Mononuclear cell (primary cell): ENCODE data around the gene ACTR3. TPM values are rescaled to one million over a fixed set of nuclear protein-coding genes. Genes with fewer than 3 reads are reported as not detected.
A peak's percentile ranks its signal among the peaks of the same experiment; 100 is the strongest.

Experiments
- H3K27me3 ChIP-seq: 2 replicates; pipeline ENCODE4 v1.6.0; 2011; ENCODE audit warnings: low read length, control low read depth; ENCODE audit not compliant: insufficient read depth
- H3K4me1 ChIP-seq: 2 replicates; pipeline ENCODE4 v1.5.1; 2011; ENCODE audit warnings: mild to moderate bottlenecking, low read length, control low read depth; ENCODE audit not compliant: insufficient read depth
- H3K4me3 ChIP-seq: 2 replicates; pipeline ENCODE4 v1.5.1; 2011; ENCODE audit warnings: mild to moderate bottlenecking, low read length, moderate library complexity
- H3K9me3 ChIP-seq: 2 replicates; pipeline ENCODE4 v1.5.1; 2011; ENCODE audit warnings: low read depth, mild to moderate bottlenecking, control low read depth, low read length
- total RNA-seq: library from RNA; depleted of rRNA; stranded (reverse); fragments of >200 nt; gene quantifications from one replicate; pipeline ENCODE4 v1.2.3, GENCODE V29; 2012

Gene ACTR3
- total RNA-seq, 1 donor, result 184 TPM

DNA sequence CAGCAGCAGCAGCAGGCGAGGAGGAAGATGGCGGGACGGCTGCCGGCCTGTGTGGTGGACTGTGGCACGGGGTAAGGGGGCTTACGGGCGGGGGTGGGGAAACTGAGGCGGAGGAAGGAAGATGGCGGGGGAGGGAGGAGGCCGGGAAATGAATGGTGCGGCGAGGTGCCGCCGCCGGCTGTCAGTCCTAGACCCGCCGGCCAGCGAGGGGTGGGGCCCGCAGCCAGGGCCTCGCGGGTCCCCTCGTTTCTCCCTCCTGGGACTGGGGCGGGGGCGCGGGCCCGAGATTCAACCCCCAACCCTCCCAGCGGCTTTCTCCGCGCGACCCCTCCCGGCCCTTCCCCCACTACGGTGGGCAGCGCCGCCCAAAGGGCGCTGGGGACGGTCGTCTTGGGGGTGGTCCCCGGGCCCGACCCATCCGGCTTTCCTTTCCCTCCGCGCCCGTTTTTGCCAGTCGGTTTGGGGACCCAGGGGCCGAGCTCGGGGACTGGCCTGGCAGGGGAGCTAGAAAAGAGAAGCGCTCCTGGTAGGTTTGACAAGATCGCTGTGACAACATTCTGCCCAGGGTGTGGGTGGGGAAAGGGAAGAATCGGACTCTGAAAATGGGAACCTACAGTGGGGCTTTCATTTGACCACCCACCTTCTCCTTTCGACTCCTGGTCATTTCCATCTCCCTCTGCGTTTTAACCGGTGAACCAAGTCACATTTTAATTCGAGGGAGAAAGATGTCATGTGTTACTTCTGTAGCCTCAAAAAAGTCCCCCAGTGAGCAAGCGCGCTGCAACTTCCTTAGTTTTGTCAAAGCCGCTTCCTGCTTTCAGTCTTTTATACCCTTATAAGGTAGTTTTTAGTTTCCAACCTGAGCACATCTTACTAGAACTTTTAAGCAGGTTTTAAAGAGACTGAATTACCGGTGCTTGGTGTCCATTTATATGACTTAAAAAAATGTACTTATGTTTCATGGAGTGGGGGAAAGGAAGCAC is 655 bp downstream of the ACTR3 start:
- Histone ChIP-seq H3K4me1 (peaks cover 75% of the 10 kb centered on the region), H3K4me3 (peak overlapping the region; percentile 95), H3K9me3 (no peaks in the 10 kb centered on the region), H3K27me3 (no peaks in the 10 kb centered on the region)

DNA sequence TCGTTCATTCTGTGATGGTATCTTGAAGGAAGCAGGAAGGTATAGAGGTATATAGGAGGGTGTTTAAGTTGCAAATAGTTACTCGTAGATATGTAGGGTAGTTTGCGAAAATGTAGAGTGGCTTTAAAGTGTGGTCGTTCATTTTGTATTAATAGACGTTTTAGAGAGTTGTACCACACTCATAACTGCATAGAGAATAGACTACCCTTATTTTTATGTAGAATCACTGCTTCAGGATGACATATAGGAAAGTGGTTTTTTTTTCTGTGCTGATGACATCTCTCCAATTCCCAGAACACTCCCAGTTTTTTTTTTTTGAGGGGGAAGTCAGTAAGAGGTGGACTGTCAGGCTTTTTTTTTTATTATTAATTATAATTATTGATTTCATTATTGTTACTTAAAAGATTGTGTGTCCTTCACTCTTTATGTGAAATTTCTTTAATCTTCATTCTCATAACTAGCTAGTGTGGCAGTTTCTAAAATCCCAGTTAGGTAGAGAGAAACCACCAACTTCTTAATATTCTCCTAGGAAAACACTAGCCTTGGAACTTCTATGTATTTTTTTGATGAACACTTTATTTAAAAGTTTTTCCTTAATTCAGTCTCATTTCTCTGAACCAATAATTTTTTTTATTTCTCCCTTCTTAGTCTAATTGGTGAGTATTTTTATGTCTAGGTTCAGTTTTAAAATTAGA is 1.5 kb downstream of the ACTR3 start:
- H3K27me3 ChIP-seq, result no peaks in the 10 kb centered on the region
- H3K4me3 ChIP-seq, result peak overlapping the region; percentile 95
- peaks cover 75% of the 10 kb centered on the region for H3K4me1 ChIP-seq
- no peaks in the 10 kb centered on the region for H3K9me3 ChIP-seq

DNA sequence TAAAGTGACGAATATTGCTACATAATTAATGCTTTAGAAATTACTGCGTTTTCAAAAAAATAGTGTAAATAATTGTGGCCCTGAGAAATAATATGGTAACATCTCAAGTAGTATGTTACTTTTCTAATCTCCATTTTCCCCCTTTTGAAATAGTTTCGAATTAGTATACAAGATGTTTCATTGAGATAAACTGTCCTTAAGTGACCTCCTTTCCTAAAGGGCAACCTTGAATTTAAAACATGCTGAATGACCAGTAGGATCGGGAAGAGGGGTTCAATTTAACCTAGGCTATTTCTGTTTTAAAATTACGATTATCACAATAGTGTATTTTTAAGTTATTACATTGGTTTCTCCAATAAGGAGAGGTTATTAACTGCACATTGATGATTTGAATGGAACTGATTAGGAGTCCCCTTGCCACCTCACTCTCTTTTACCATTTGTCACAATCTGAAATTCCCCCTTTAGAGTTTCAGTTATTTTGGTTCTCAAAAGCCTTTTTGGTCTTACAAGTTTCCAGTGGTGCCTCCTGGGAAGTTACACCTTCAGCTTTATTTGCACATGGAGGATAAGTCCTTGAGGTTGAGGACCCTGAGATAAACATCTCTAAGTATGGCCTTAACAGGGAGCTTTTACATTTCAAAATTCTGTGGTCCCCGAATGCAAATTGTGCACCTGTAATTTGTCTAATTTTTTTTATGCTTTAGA is 2.3 kb downstream of the ACTR3 start:
- H3K4me1 ChIP-seq, result peaks cover 72% of the 10 kb centered on the region
- no peaks in the 10 kb centered on the region for H3K9me3 ChIP-seq
- H3K27me3 ChIP-seq, result no peaks in the 10 kb centered on the region
- H3K4me3 ChIP-seq, result no peak overlapping the region

DNA sequence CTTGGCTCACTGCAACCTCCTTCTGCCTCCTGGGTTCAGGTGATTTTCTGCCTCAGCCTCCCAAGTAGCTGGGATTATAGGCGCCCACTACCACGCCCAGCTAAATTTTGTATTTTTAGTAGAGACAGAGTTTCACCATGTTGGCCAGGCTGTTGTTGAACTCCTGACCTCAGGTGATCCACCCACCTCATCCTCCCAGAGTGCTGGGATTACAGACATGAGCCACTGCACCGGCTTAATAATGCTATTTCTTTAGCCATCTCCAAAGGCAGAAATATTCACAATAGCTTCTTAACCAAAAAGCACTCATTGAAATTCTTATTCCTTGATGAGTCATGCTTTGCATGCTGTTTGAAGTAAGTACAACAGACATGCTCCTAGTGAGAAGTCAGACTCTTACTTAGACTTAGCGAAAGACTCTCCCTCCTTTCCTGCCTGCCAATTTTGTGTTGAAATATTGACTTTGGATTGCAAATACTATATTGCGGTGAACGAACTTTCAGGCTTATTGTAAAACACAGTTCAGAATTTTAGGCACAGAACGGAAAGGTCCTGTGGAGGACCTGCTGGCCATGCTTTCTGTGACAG is 4.4 kb downstream of the ACTR3 start:
- H3K4me3 ChIP-seq, result no peak overlapping the region
- H3K27me3 ChIP-seq, result no peaks in the 10 kb centered on the region
- H3K4me1 ChIP-seq, result peaks cover 63% of the 10 kb centered on the region
- no peaks in the 10 kb centered on the region for H3K9me3 ChIP-seq

DNA sequence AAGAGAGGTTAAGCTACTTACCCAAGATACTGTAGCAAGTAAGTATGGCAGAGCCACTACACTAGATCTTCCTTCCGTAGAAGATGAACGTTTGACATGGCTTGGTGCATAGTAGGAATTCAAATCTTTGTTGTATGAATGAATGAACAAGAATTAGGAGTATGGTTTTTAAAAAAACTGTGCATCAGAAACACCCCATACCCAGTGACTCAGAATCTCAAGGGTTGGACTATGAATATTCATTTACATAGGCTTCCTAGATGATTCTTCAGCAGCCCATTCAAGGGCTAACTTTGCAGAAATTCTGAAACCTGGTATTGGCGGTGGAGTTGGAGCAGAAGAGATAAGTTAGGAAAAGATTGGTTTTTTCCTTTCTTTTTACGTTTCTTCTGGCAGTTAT is 5.4 kb downstream of the ACTR3 start:
- Histone ChIP-seq H3K27me3 (no peaks in the 10 kb centered on the region), H3K4me3 (no peak overlapping the region), H3K9me3 (no peaks in the 10 kb centered on the region), H3K4me1 (peaks cover 70% of the 10 kb centered on the region)

DNA sequence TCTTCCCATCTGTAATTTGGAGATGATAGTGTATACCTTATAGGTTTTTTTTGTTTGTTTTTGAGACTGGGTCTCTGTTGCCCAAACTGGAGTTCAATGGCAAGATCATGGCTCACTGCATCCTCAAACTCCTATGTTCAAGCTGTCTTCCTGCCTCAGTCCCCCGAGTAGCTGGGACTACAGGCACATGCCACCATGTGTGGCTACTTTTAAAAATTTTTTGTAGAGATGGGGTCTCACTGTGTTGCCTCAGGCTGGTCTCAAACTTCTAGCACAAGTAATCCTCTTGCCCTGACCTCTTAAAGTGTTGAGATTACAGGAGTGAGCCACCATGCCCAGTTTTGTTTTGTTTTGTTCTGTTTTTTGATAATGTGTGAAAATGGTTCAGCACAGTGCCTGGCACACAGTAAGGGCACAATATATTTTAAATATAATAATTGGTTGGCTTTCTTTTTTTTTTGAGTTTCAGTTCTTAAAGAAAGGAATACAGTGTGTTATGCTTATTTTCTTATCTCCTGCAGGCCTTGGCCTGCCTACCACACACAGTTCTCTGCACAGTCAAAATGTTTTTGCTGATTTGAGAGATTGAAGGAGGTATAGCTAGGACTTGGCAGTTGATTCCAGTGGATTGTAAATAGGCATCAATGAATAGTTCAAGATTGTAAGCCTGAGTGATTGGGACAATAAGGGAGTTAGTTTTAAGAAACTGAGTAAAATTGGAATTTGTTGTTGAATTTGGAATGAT is 6.1 kb downstream of the ACTR3 start:
- no peaks in the 10 kb centered on the region for H3K9me3 ChIP-seq
- H3K4me1 ChIP-seq, result peaks cover 75% of the 10 kb centered on the region
- no peak overlapping the region for H3K4me3 ChIP-seq
- no peaks in the 10 kb centered on the region for H3K27me3 ChIP-seq

DNA sequence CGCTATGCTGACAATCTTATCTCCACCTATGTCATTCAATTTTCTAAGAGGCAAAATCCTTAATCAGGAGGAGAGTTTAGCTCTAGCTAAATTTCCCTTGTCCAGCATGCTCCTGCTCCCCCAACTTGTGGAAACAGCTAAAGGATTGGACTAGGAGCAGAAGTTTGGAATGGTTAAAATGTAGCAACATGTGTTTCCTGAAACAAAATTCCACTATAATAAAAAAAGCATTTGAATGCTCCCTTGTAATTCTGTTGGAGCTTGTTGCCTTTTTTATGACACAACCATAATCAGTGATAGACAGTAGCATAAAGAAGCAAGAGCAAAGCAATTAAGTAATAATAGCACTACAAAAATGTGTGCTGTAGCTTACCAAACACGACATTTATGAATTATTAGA is 6.9 kb downstream of the ACTR3 start:
- Histone ChIP-seq H3K9me3 (no peaks in the 10 kb centered on the region), H3K4me3 (no peak overlapping the region), H3K27me3 (no peaks in the 10 kb centered on the region), H3K4me1 (peaks cover 77% of the 10 kb centered on the region)

DNA sequence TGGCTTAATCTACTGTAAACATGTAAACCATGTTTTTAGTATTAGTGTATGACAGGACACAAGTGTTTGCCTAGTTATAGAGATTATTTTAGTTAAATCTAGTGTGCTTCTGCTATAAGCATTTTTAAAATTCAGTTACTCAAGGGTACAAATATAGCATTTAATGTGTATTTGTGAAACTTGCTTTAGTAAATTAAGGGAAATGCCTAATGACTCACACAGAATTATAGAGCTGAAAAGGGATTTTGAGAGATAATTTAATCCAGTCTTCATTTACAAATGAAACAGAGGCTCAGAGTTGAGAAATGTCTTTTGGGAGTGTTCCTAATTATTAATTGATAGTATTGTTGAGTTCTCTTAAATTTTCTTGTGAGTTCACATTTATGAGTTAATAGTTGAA is 8.2 kb downstream of the ACTR3 start:
- Histone ChIP-seq H3K4me1 (peaks cover 77% of the 10 kb centered on the region), H3K4me3 (no peak overlapping the region)

DNA sequence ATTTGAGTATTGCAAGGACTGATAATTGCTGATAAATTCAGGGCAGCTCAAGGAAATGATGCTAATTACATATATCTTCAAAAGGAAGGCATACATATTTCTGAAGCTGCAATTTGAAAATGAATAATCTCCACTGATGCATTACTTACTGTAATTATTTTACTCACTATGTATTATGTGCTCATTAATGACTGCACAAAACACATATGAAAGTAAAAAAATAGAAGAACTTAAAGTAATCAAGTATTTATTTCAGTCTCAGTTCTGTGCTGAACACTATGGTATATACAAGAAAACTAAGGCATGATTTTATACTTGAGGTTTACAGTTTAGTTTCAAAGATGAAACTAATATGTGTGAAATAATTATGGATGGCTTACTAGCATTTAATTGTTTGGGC is 9.3 kb downstream of the ACTR3 start:
- Histone ChIP-seq H3K27me3 (no peaks in the 10 kb centered on the region), H3K9me3 (no peaks in the 10 kb centered on the region), H3K4me3 (no peak overlapping the region), H3K4me1 (peaks cover 76% of the 10 kb centered on the region)

More for the DNA sequence above, 8.2 kb downstream of the ACTR3 start:
- H3K27me3 ChIP-seq, result no peaks in the 10 kb centered on the region
- H3K9me3 ChIP-seq, result no peaks in the 10 kb centered on the region

DNA sequence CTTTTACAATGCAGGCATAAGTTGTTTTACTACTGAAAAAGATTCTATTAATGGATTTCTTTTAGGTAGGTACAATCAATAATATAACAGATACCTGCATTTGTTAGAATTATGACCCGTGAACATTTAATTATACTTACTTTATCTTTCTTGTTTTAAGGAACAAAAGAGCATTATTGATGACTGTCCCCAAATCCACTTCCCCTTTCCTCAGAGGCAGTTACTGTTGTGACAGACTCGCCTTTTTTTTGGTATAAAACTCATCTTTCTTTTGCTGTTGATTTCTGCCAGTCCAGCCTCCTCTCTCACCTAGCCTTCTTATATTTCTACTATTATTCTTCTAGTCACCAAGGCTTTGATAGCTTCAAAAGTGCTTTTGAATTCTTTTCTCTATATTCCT is 12.1 kb downstream of the ACTR3 start:
- H3K4me1 ChIP-seq, result peaks cover 69% of the 10 kb centered on the region
- H3K9me3 ChIP-seq, result no peaks in the 10 kb centered on the region
- no peak overlapping the region for H3K4me3 ChIP-seq
- H3K27me3 ChIP-seq, result no peaks in the 10 kb centered on the region

DNA sequence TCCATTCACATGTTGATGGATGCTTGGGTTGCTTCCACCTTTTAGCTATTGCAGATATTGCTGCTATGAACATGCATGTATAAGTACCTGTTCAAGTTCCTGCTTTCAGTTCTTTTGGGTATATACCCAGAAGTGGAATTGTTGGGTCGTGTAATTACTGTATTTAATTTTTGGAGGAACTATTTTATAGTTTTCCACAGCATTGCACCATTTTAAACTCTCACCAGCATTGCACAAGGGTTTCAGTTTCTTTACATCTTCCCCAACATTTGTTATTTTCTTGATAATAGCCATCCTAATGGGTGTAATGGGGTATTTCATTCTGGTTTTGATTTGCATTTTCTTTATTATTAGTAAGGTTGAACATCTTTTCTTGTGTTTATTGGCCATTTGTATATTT is 16.0 kb downstream of the ACTR3 start:
- Histone ChIP-seq H3K4me1 (peaks cover 69% of the 10 kb centered on the region), H3K4me3 (no peak overlapping the region), H3K27me3 (no peaks in the 10 kb centered on the region), H3K9me3 (no peaks in the 10 kb centered on the region)

DNA sequence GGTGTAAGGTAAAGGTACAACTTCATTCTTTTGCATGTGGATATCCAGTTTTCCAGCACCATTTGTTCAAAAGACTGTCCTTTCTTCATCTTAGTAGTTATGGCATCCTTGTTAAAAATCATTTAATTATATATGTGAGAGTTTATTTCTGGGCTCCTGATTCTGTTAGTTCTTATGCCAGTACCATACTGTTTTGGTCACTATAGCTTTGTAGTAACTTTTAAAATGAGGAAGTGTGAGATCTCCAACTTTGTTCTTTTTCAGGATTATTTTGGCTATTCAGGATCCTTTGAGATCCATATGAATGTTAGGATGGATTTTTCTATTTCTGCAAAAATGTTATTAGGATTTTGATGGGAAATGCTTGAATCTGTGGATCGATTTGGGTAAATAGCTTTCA is 16.8 kb downstream of the ACTR3 start:
- Histone ChIP-seq H3K4me1 (peaks cover 70% of the 10 kb centered on the region), H3K27me3 (no peaks in the 10 kb centered on the region), H3K9me3 (no peaks in the 10 kb centered on the region), H3K4me3 (no peak overlapping the region)

DNA sequence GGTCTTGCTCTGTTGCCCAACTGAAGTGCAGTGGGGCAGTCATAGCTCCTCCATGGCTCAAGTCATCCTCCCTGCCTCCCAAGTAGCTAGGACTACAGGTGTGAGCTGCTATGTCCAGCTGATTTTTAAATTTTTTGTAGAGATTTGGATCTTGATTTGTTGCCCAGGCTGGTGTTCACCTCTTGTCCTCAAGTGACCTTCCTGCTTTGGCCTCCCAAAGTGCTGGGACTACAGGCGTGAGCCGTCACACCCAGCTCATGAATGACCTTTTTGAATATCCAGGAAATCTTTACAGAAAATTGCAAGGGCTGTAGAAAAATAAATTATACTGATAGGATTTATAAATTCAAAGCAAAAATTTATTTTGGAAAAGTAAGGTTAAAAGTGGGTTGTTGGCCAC is 17.4 kb downstream of the ACTR3 start:
- Histone ChIP-seq H3K9me3 (no peaks in the 10 kb centered on the region), H3K27me3 (no peaks in the 10 kb centered on the region), H3K4me1 (peaks cover 70% of the 10 kb centered on the region), H3K4me3 (no peak overlapping the region)

DNA sequence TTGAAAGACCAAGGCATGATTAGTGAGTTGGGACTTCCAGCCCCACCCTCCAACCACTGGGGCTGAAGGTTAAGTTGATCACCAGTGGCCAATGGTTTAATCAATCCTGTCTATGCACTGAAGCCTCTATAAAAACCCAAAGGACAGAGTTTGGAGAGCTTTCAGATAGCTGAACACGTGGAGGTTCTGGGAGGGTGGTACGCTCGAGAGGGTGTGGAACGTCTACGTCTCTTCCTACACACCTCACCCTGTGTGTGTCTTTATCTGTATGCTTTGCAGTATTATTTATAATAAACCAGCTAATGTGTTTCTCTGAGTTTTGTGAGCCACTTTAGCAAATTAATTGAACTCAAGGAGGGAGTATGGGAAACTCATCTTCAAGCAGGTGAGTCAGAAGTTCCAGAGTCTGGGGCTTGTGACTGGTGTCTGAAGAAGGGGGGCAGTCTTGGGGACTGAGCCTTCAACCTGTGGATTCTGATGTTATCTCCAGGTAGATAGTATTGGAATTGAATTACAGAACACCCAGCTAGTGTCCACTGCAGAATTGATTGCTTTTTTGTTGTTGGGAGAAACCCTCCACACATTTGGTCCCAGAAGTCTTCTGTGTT is 20.3 kb downstream of the ACTR3 start:
- H3K9me3 ChIP-seq, result no peaks in the 10 kb centered on the region
- H3K4me1 ChIP-seq, result peaks cover 50% of the 10 kb centered on the region
- no peaks in the 10 kb centered on the region for H3K27me3 ChIP-seq
- H3K4me3 ChIP-seq, result no peak overlapping the region
